ENCODE data around the gene TMUB1. TPM values are rescaled to one million over a fixed set of nuclear protein-coding genes. Genes with fewer than 3 reads are reported as not detected.

The TMUB1 gene
- total and polyA plus RNA-seq, 2 donors (not counting 1 experiment from before 2014, with no cell fraction given), result 49.2 to 102 TPM

DNA sequence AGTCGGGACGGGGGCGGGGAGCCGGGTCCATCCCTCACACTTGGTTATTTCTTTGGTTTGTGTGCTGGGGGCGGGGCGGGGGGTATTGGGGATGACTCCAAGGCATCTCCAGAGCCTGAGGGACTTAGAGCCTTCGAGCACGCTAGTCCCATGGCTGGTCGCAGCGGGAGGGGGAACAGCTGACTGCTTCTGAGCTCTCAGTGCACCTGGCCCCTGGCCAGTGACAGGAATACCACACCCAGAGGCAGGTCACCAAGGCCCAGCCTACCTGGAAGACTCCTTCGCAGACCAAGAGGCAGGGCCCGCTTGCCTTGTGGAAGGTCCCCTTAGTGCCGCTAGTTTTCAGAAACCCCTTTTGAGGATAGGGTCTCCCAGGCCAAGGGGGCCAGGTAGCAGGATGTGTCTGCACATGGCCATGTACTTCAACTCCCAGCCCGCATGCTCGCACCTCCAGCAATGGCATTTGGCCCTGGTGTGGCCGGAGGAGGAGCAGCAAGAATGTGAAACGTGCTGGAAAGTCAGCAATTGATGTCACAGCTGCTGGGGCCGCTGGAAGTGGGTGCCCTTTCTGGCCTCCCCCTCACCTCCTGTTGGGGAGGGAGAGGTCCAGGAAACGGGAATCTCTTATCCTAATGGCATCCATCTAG lies 43.3 kb upstream of the TMUB1 start:
- Histone ChIP-seq H3K9ac (ENCODE audit: low read length) (no peak overlapping the region), H2AFZ (ENCODE audit: insufficient read depth, low read depth, low read length, poor library complexity, severe bottlenecking) (no peak overlapping the region), H3K36me3 (replicated peaks in 1 of 2; ENCODE audit: control extremely low read depth in 1 of 2, control insufficient read depth in 1 of 2, extremely low read depth in 1 of 2, insufficient read depth in 2 of 2, low read length in 1 of 2) (no peaks in the 10 kb centered on the region), H3K9me3 (ENCODE audit: control extremely low read depth in 1 of 3, control insufficient read depth in 2 of 3, insufficient read depth in 1 of 3, low read length in 2 of 3) (no peaks in the 10 kb centered on the region), H3K4me1 (ENCODE audit: control insufficient read depth in 2 of 2, insufficient read depth in 2 of 2, low read length in 2 of 2) (peaks cover 0 to 6% of the 10 kb centered on the region in 2 donors), H3K27ac (ENCODE audit: low read length in 2 of 2) (no peak overlapping the region), H3K27me3 (replicated peaks in 1 of 4; ENCODE audit: control extremely low read depth in 1 of 4, control insufficient read depth in 3 of 4, insufficient read depth in 4 of 4, low read length in 3 of 4) (no peaks in the 10 kb centered on the region), H3K4me3 (ENCODE audit: control extremely low read depth in 1 of 5, extremely low read depth in 1 of 5, insufficient read depth in 1 of 5, low read depth in 2 of 5, low read length in 4 of 5) (no peak overlapping the region), H3K79me2 (ENCODE audit: control insufficient read depth, insufficient read depth, low read length) (no peaks in the 10 kb centered on the region), H3K4me2 (replicated peaks; ENCODE audit: low read depth, low read length, poor library complexity, severe bottlenecking) (no peak overlapping the region), H4K20me1 (ENCODE audit: control insufficient read depth, insufficient read depth, low read length, poor library complexity, severe bottlenecking) (no peaks in the 10 kb centered on the region)
- CTCF ChIA-PET, result interaction anchor here (1.2 to 1.4 kb wide), 2 partner anchors 10 to 13 kb away, joined by 3 read pairs; no protein-coding TSS in a partner anchor
- peaks cover 3% of the 10 kb centered on the region for H3K27me3 Mint-ChIP-seq
- no peak for ATAC-seq (ENCODE audit: low read depth)
- no peaks in the 10 kb centered on the region for H3K9me3 Mint-ChIP-seq (ENCODE audit: insufficient read depth)
- intact Hi-C loops (cut with micrococcal nuclease), result no loop called here
- TF ChIP-seq EZH2 (IDR thresholded peaks at IDR 0.05; ENCODE audit: borderline replicate concordance, insufficient read depth, low read depth, low read length, poor library complexity, severe bottlenecking), result no peak
- TF ChIP-seq, protein P1, sequence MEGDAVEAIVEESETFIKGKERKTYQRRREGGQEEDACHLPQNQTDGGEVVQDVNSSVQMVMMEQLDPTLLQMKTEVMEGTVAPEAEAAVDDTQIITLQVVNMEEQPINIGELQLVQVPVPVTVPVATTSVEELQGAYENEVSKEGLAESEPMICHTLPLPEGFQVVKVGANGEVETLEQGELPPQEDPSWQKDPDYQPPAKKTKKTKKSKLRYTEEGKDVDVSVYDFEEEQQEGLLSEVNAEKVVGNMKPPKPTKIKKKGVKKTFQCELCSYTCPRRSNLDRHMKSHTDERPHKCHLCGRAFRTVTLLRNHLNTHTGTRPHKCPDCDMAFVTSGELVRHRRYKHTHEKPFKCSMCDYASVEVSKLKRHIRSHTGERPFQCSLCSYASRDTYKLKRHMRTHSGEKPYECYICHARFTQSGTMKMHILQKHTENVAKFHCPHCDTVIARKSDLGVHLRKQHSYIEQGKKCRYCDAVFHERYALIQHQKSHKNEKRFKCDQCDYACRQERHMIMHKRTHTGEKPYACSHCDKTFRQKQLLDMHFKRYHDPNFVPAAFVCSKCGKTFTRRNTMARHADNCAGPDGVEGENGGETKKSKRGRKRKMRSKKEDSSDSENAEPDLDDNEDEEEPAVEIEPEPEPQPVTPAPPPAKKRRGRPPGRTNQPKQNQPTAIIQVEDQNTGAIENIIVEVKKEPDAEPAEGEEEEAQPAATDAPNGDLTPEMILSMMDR (IDR thresholded peaks at IDR 0.05), result no peak
- no peak overlapping the region for H3K27ac Mint-ChIP-seq
- no peak for DNase-seq
- H3K4me3 Mint-ChIP-seq, result no peak overlapping the region
- peaks cover 3% of the 10 kb centered on the region for H3K4me1 Mint-ChIP-seq
- POLR2A ChIA-PET, result no interaction called here
- WGBS (ENCODE audit: insufficient coverage), result 90% methylated on average over 11 of the region's 19 CpGs

DNA sequence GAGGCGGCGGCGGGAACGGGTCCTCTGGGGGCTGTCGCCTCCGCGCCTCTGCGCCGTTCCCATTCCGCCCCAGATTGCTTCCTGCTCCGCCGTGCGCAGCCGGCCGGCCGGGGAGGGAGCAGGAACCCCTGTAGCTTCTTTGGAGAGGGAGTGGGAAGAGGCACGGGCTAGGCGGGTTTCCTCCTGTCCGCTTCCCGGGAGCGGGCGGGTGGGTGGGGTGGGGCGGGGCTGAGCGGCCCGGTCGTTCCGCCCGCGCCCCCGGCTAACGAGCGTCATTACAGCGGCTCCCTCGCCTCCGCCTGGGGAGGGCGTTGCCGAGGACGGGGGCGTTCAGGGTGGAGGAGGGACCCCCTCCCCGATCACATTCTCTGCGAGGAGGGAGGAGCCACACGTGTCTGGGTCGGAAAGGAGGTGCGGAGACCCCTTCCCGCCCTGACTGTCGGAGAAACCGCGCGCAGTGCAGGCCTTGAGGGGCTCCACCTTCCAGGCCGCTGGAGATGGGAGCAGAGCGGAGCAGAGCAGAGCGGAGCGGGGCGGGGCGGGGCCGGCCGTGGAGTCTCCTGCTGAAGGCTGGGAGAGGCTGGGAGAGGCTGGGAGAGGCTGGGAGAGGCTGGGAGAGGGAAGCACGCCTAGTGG lies 42.7 kb upstream of the TMUB1 start:
- Mint-ChIP-seq H3K27ac (no peak overlapping the region), H3K4me1 (peaks cover 3% of the 10 kb centered on the region), H3K9me3 (ENCODE audit: insufficient read depth) (no peaks in the 10 kb centered on the region), H3K27me3 (peaks cover 3% of the 10 kb centered on the region), H3K4me3 (no peak overlapping the region)
- CTCF ChIA-PET, result no interaction called here
- TF ChIP-seq, protein P1 (IDR thresholded peaks at IDR 0.05), result no peak
- no peak for TF ChIP-seq EZH2 (IDR thresholded peaks at IDR 0.05; ENCODE audit: borderline replicate concordance, insufficient read depth, low read depth, low read length, poor library complexity, severe bottlenecking)
- intact Hi-C loops (cut with micrococcal nuclease), result no loop called here
- Histone ChIP-seq H3K9me3 (ENCODE audit: control extremely low read depth in 1 of 3, control insufficient read depth in 2 of 3, insufficient read depth in 1 of 3, low read length in 2 of 3) (no peaks in the 10 kb centered on the region), H3K27ac (ENCODE audit: low read length in 2 of 2) (no peak overlapping the region), H3K9ac (ENCODE audit: low read length) (no peak overlapping the region), H3K4me3 (ENCODE audit: control extremely low read depth in 1 of 5, extremely low read depth in 1 of 5, insufficient read depth in 1 of 5, low read depth in 2 of 5, low read length in 4 of 5) (no peak overlapping the region), H3K4me2 (replicated peaks; ENCODE audit: low read depth, low read length, poor library complexity, severe bottlenecking) (no peak overlapping the region), H2AFZ (ENCODE audit: insufficient read depth, low read depth, low read length, poor library complexity, severe bottlenecking) (no peak overlapping the region), H3K4me1 (ENCODE audit: control insufficient read depth in 2 of 2, insufficient read depth in 2 of 2, low read length in 2 of 2) (peaks cover 0 to 6% of the 10 kb centered on the region in 2 donors), H3K27me3 (replicated peaks in 1 of 4; ENCODE audit: control extremely low read depth in 1 of 4, control insufficient read depth in 3 of 4, insufficient read depth in 4 of 4, low read length in 3 of 4) (no peaks in the 10 kb centered on the region), H3K79me2 (ENCODE audit: control insufficient read depth, insufficient read depth, low read length) (no peaks in the 10 kb centered on the region), H4K20me1 (ENCODE audit: control insufficient read depth, insufficient read depth, low read length, poor library complexity, severe bottlenecking) (no peaks in the 10 kb centered on the region), H3K36me3 (replicated peaks in 1 of 2; ENCODE audit: control extremely low read depth in 1 of 2, control insufficient read depth in 1 of 2, extremely low read depth in 1 of 2, insufficient read depth in 2 of 2, low read length in 1 of 2) (no peaks in the 10 kb centered on the region)
- POLR2A ChIA-PET, result no interaction called here
- ATAC-seq (ENCODE audit: low read depth), result no peak
- DNase-seq, result no peak
- WGBS (ENCODE audit: insufficient coverage), result 94% methylated on average over 47 of the region's 58 CpGs

All from B cell (primary cell).